BJ (cell line): ENCODE measurements around the gene CNN3. TPM values are rescaled to one million over a fixed set of nuclear protein-coding genes. Genes with fewer than 3 reads are reported as not detected.

Experiments
- CTCF ChIA-PET: fragments of 350-600 bp; formaldehyde crosslinking; extraction: SDS; loops from one replicate; lab custom pipeline; 2021; ENCODE audit warnings: antibody characterized with exemption, inconsistent platforms; lab: Yijun Ruan, JAX
- POLR2A ChIA-PET: fragments of 300-600 bp; sonication (Branson Sonifier 250); formaldehyde crosslinking; extraction: SDS; loops from one replicate; lab custom pipeline; 2021; ENCODE audit warnings: antibody characterized with exemption; lab: Charles Lee
- DNase-seq: peaks from one replicate; pipeline ENCODE4 v3.0.0-alpha.2; 2011; ENCODE audit warnings: low read depth
- H3K27me3 ChIP-seq: 2 replicates; pipeline ENCODE4 v1.6.0; 2011; ENCODE audit warnings: low read length; ENCODE audit not compliant: control insufficient read depth, insufficient read depth
- H3K36me3 ChIP-seq: 2 replicates; pipeline ENCODE4 v1.5.1; 2011; ENCODE audit warnings: low read length; ENCODE audit not compliant: control insufficient read depth, insufficient read depth
- H3K4me3 ChIP-seq: 2 replicates; pipeline ENCODE4 v1.5.1; 2011; ENCODE audit warnings: low read depth, mild to moderate bottlenecking, control low read depth, low read length
- polyA plus RNA-seq: library from polyadenylated mRNA; depleted of rRNA; stranded (reverse); fragments of >200 nt; gene quantifications from 2 replicates; pipeline ENCODE4 v1.2.3, GENCODE V29; 2011
- TF ChIP-seq, protein P1 (sequence below): IDR thresholded peaks from 2 replicates; pipeline ENCODE4 v1.5.1; 2011; ENCODE audit warnings: low read depth, mild to moderate bottlenecking, control low read depth, inconsistent platforms, low read length, moderate library complexity; ENCODE audit not compliant: insufficient read depth

The CNN3 gene
- polyA plus RNA-seq, 1 experiment: 169 TPM

GRCh38 chr1:94872771-94873495, 54.0 kb downstream of the CNN3 start:
- TF ChIP-seq, protein P1, sequence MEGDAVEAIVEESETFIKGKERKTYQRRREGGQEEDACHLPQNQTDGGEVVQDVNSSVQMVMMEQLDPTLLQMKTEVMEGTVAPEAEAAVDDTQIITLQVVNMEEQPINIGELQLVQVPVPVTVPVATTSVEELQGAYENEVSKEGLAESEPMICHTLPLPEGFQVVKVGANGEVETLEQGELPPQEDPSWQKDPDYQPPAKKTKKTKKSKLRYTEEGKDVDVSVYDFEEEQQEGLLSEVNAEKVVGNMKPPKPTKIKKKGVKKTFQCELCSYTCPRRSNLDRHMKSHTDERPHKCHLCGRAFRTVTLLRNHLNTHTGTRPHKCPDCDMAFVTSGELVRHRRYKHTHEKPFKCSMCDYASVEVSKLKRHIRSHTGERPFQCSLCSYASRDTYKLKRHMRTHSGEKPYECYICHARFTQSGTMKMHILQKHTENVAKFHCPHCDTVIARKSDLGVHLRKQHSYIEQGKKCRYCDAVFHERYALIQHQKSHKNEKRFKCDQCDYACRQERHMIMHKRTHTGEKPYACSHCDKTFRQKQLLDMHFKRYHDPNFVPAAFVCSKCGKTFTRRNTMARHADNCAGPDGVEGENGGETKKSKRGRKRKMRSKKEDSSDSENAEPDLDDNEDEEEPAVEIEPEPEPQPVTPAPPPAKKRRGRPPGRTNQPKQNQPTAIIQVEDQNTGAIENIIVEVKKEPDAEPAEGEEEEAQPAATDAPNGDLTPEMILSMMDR: no peak
- H3K4me3 ChIP-seq: no peak overlapping the region
- POLR2A ChIA-PET: no interaction called here
- no peak for DNase-seq
- H3K27me3 ChIP-seq: no peaks in the 10 kb centered on the region; the same call in 1 of the 2 replicates
- no peaks in the 10 kb centered on the region for H3K36me3 ChIP-seq
- CTCF ChIA-PET: interaction anchor here (1.0 to 2.9 kb wide), 6 partner anchors 9 to 171 kb away, joined by 3 to 15 read pairs (median 6); no protein-coding TSS in a partner anchor

GRCh38 chr1:94871031-94871430, 55.9 kb downstream of the CNN3 start:
- TF ChIP-seq, protein P1: no peak
- Histone ChIP-seq H3K4me3 (no peak overlapping the region), H3K36me3 (no peaks in the 10 kb centered on the region), H3K27me3 (no peaks in the 10 kb centered on the region)
- ChIA-PET POLR2A (no interaction called here), CTCF (no interaction called here)
- no peak for DNase-seq

DNA sequence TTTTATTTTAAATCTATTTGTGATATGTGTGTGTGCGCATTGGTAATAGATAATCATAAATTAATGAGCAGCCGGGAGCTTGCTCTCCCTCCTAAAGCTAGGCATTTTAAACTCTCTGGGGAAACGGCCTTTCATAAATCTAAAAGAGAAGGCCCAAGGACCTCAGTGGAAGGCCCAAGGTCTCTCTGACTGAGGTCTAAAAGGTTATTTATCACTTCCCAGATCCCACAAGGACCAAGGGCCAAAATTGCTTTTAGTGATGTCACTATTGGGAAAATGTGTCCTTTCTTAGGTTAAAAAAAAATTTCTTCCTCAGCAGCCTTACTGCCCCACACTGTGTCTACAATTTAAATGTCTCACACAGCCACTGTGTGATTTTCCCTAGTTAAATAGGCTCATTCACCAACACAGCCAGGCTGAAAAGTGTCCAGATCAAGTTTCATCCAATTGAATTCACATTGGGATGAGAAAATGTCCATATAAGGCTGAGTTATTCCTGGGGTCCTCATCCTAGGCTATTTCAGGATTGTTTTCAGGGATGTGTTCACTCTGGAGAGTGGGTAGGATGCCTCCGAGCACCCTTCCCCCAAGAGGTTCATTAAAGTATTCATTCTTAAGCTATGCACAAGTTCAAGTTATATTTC, 60.6 kb downstream of the CNN3 start:
- no peak for DNase-seq
- CTCF ChIA-PET: interaction anchor here (1.2 to 4.3 kb wide), 4 partner anchors 12 to 175 kb away, joined by 3 to 36 read pairs (median 5); no protein-coding TSS in a partner anchor
- H3K4me3 ChIP-seq: no peak overlapping the region
- H3K36me3 ChIP-seq: no peaks in the 10 kb centered on the region
- no peaks in the 10 kb centered on the region for H3K27me3 ChIP-seq
- TF ChIP-seq, protein P1: no peak
- POLR2A ChIA-PET: no interaction called here

DNA sequence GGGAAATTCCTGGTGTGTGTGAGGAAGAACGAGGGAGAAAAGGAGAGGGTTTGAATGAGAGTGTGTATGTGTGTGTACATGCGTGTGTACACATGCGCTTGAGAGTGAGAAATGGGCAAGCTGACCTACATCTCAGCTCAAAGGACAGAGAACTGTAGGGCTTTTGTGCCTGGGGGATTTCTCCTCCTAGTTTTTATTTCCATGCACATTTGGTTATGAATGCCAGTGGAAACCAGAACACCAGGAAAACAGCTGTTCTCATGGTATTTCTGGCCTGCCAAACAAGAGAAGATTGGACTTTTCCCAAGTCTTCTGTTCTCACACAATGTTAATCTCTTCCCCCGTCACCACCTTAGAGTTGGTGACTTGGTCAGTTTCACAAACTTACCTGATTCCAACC, 61.5 kb downstream of the CNN3 start:
- Histone ChIP-seq H3K4me3 (no peak overlapping the region), H3K36me3 (no peaks in the 10 kb centered on the region), H3K27me3 (no peaks in the 10 kb centered on the region)
- ChIA-PET POLR2A (no interaction called here), CTCF (interaction anchor here (0.8 to 4.3 kb wide), 9 partner anchors 9 to 176 kb away, joined by 3 to 36 read pairs (median 4); no protein-coding TSS in a partner anchor)
- DNase-seq: no peak
- TF ChIP-seq, protein P1: no peak

GRCh38 chr1:94864821-94865220, 62.1 kb downstream of the CNN3 start:
- H3K36me3 ChIP-seq: no peaks in the 10 kb centered on the region
- CTCF ChIA-PET: interaction anchor here (1.0 to 4.3 kb wide), 9 partner anchors 9 to 179 kb away, joined by 3 to 36 read pairs (median 5); no protein-coding TSS in a partner anchor
- POLR2A ChIA-PET: no interaction called here
- H3K4me3 ChIP-seq: no peak overlapping the region
- H3K27me3 ChIP-seq: no peaks in the 10 kb centered on the region
- DNase-seq: no peak
- TF ChIP-seq, protein P1: no peak
